Measurements from ENCODE around the gene CNIH3. TPM values are rescaled to one million over a fixed set of nuclear protein-coding genes. Genes with fewer than 3 reads are reported as not detected.

CNIH3 gene
- total RNA-seq, 1 donor from 2014 or later = 1.5 TPM

- TF ChIP-seq, protein P1, sequence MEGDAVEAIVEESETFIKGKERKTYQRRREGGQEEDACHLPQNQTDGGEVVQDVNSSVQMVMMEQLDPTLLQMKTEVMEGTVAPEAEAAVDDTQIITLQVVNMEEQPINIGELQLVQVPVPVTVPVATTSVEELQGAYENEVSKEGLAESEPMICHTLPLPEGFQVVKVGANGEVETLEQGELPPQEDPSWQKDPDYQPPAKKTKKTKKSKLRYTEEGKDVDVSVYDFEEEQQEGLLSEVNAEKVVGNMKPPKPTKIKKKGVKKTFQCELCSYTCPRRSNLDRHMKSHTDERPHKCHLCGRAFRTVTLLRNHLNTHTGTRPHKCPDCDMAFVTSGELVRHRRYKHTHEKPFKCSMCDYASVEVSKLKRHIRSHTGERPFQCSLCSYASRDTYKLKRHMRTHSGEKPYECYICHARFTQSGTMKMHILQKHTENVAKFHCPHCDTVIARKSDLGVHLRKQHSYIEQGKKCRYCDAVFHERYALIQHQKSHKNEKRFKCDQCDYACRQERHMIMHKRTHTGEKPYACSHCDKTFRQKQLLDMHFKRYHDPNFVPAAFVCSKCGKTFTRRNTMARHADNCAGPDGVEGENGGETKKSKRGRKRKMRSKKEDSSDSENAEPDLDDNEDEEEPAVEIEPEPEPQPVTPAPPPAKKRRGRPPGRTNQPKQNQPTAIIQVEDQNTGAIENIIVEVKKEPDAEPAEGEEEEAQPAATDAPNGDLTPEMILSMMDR (IDR thresholded peaks at IDR 0.05) = no peak
- no peak overlapping the region for H3K27ac Mint-ChIP-seq (ENCODE audit: unreplicated experiment)
- no peaks in the 10 kb centered on the region for H3K4me1 Mint-ChIP-seq (ENCODE audit: low read depth)
- H3K36me3 Mint-ChIP-seq (ENCODE audit: low read depth) = peaks cover 5% of the 10 kb centered on the region
- H3K4me3 Mint-ChIP-seq (ENCODE audit: unreplicated experiment) = no peak overlapping the region
- H3K9me3 Mint-ChIP-seq (ENCODE audit: low read depth) = peaks cover 13% of the 10 kb centered on the region
- H3K27me3 Mint-ChIP-seq (ENCODE audit: low read depth) = no peaks in the 10 kb centered on the region
- no peak for DNase-seq (ENCODE audit: low spot score)
These were observed 34.1 kb upstream of the CNIH3 start for GRCh38 chr1:224582041-224582440.

DNA sequence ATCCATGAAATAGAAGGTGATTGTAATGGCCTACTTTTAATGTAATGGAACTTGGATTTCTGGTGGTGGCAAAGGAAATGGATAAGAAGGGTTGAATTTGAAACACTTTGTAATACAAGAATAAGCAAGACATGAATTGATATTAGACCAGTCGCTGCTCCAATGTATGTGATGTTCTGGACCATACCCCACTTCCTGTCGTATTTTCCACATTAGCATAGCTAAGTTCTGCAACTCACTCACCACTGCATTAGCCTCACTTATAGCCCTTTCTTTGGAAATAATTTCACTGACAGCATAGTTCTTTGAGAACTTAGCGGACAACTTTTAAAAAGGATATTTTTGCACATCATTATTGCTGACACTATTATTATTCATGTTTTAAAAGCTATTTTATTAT is 32.3 kb upstream of the CNIH3 start:
- TF ChIP-seq, protein P1 (IDR thresholded peaks at IDR 0.05) = no peak
- Mint-ChIP-seq H3K9me3 (ENCODE audit: low read depth) (peaks cover 5% of the 10 kb centered on the region), H3K4me3 (ENCODE audit: unreplicated experiment) (no peak overlapping the region), H3K36me3 (ENCODE audit: low read depth) (peaks cover 4% of the 10 kb centered on the region), H3K4me1 (ENCODE audit: low read depth) (peaks cover 6% of the 10 kb centered on the region), H3K27ac (ENCODE audit: unreplicated experiment) (no peak overlapping the region), H3K27me3 (ENCODE audit: low read depth) (no peaks in the 10 kb centered on the region)
- DNase-seq (ENCODE audit: low spot score) = no peak

GRCh38 chr1:224585051-224585450 is 31.1 kb upstream of the CNIH3 start:
- Mint-ChIP-seq H3K4me1 (ENCODE audit: low read depth) (peaks cover 12% of the 10 kb centered on the region), H3K27ac (ENCODE audit: unreplicated experiment) (no peak overlapping the region), H3K9me3 (ENCODE audit: low read depth) (peaks cover 5% of the 10 kb centered on the region)

GRCh38 chr1:224587051-224587450 is 29.1 kb upstream of the CNIH3 start:
- Mint-ChIP-seq H3K27me3 (ENCODE audit: low read depth) (no peaks in the 10 kb centered on the region), H3K4me1 (ENCODE audit: low read depth) (peaks cover 13% of the 10 kb centered on the region), H3K9me3 (ENCODE audit: low read depth) (peaks cover 5% of the 10 kb centered on the region), H3K27ac (ENCODE audit: unreplicated experiment) (no peak overlapping the region), H3K4me3 (ENCODE audit: unreplicated experiment) (no peak overlapping the region), H3K36me3 (ENCODE audit: low read depth) (peaks cover 4% of the 10 kb centered on the region)
- TF ChIP-seq, protein P1 (IDR thresholded peaks at IDR 0.05) = no peak
- DNase-seq (ENCODE audit: low spot score) = no peak

More at GRCh38 chr1:224585051-224585450, 31.1 kb upstream of the CNIH3 start:
- Mint-ChIP-seq H3K4me3 (ENCODE audit: unreplicated experiment) (no peak overlapping the region), H3K36me3 (ENCODE audit: low read depth) (peaks cover 4% of the 10 kb centered on the region), H3K27me3 (ENCODE audit: low read depth) (no peaks in the 10 kb centered on the region)
- TF ChIP-seq, protein P1 (IDR thresholded peaks at IDR 0.05) = no peak
- DNase-seq (ENCODE audit: low spot score) = no peak

DNA sequence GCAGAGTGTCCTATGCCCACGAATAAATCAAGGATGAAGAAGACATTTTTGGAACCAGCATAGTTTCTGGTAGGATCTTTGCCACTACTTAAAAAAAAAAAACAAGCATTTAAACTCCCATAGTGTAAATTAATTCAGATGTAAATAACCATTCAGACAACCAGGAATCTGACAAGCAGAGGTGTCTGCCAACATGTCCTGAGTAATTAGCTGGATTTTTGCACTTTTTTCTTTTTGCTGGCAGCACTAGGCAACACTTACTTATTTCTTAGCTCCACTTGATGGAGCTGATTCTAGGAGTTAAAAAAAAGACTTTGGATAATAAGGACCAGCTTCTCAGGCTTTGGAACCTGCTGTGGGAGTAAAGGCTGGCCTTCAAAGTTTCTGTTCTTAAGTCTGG is 27.6 kb upstream of the CNIH3 start:
- Mint-ChIP-seq H3K4me3 (ENCODE audit: unreplicated experiment) (no peak overlapping the region), H3K9me3 (ENCODE audit: low read depth) (no peaks in the 10 kb centered on the region), H3K27ac (ENCODE audit: unreplicated experiment) (no peak overlapping the region), H3K36me3 (ENCODE audit: low read depth) (no peaks in the 10 kb centered on the region), H3K4me1 (ENCODE audit: low read depth) (peaks cover 26% of the 10 kb centered on the region), H3K27me3 (ENCODE audit: low read depth) (no peaks in the 10 kb centered on the region)
- TF ChIP-seq, protein P1 (IDR thresholded peaks at IDR 0.05) = no peak
- no peak for DNase-seq (ENCODE audit: low spot score)
